PFSK-1 (cell line): ENCODE results near the gene QKI.
A peak's percentile ranks its signal among the peaks of the same experiment; 100 is the strongest.

Source experiments
- FOXP2 ChIP-seq: optimal IDR thresholded peaks from 2 replicates; pipeline ENCODE3; 2011; ENCODE audit warnings: borderline replicate concordance, control low read depth, inconsistent platforms; ENCODE audit not compliant: insufficient read depth; ENCODE audit errors: extremely low read length, extremely low read depth
- POLR2AphosphoS5 ChIP-seq: IDR thresholded peaks from 2 replicates; pipeline ENCODE4 v1.6.1; 2012; ENCODE audit warnings: low read depth, mild to moderate bottlenecking, control low read depth, low read length, moderate library complexity
- REST ChIP-seq, 2 experiments: IDR thresholded peaks; 2 replicates each; pipeline versions ENCODE4 v1.6.1 to v1.8.0; 2011 to 2012; ENCODE audit warnings: low read depth in 2 of 2, low read length in 2 of 2, control low read depth in 1 of 2, inconsistent platforms in 1 of 2, mild to moderate bottlenecking in 1 of 2, moderate library complexity in 1 of 2; ENCODE audit not compliant: insufficient read depth in 1 of 2
- SIN3A ChIP-seq: IDR thresholded peaks from 2 replicates; pipeline ENCODE4 v1.6.1; 2012; ENCODE audit warnings: mild to moderate bottlenecking, low read length, moderate library complexity, borderline replicate concordance; ENCODE audit not compliant: insufficient read depth
- TAF1 ChIP-seq: IDR thresholded peaks from 2 replicates; pipeline ENCODE4 v1.6.1; 2012; ENCODE audit warnings: low read length, control low read depth, borderline replicate concordance; ENCODE audit not compliant: insufficient read depth

The QKI gene

GRCh38 chr6:163585932-163586437 is 171.5 kb downstream of the QKI start:
- no peak for TF ChIP-seq TAF1
- peak; percentile 46 to 88; a peak in 3 of 4 replicates for TF ChIP-seq REST (IDR thresholded peaks at IDR 0.05; ENCODE audit: insufficient read depth in 1 of 2, low read depth in 2 of 2, low read length in 2 of 2)
- TF ChIP-seq POLR2AphosphoS5, result peak; percentile 45; the same call in 1 of the 2 replicates

- TF ChIP-seq FOXP2 (no peak), REST (IDR thresholded peaks at IDR 0.05; ENCODE audit: insufficient read depth in 1 of 2, low read depth in 2 of 2, low read length in 2 of 2) (no peak), POLR2AphosphoS5 (no peak), TAF1 (no peak), SIN3A (no peak)
These were observed 172.4 kb downstream of the QKI start for GRCh38 chr6:163586888-163587287.

GRCh38 chr6:163588220-163588919 is 173.9 kb downstream of the QKI start:
- TF ChIP-seq FOXP2, result no peak
- TF ChIP-seq SIN3A, result no peak
- no peak for TF ChIP-seq TAF1
- TF ChIP-seq POLR2AphosphoS5, result no peak

GRCh38 chr6:163589387-163589786 is 174.9 kb downstream of the QKI start:
- TF ChIP-seq TAF1, result no peak

- TF ChIP-seq POLR2AphosphoS5, result no peak
- no peak for TF ChIP-seq FOXP2
- no peak for TF ChIP-seq REST (IDR thresholded peaks at IDR 0.05; ENCODE audit: insufficient read depth in 1 of 2, low read depth in 2 of 2, low read length in 2 of 2)
- TF ChIP-seq TAF1, result no peak
These were observed 178.4 kb downstream of the QKI start for GRCh38 chr6:163592872-163593271.

GRCh38 chr6:163596174-163596573 is 181.7 kb downstream of the QKI start:
- TF ChIP-seq REST (IDR thresholded peaks at IDR 0.05; ENCODE audit: insufficient read depth in 1 of 2, low read depth in 2 of 2, low read length in 2 of 2) (no peak), TAF1 (no peak), FOXP2 (no peak), SIN3A (no peak)
